Hepatocyte (in vitro differentiated cells): ENCODE data around the gene ZFP37.
"Not testable (repeated sequence)": the region's sequence is repeated elsewhere in the genome, so short reads cannot be mapped to it uniquely, and the experiment has no call there.

ENCODE experiments used
- EZH2 ChIP-seq: fragments of 200-600 bp; sonication (generic); IDR thresholded peaks from 2 replicates; pipeline ENCODE4 v1.6.1; 2016; ENCODE audit warnings: antibody characterized with exemption, mild to moderate bottlenecking, borderline replicate concordance
- TF ChIP-seq, protein P1 (sequence below): fragments of 200-600 bp; sonication (generic); IDR thresholded peaks from 2 replicates; pipeline ENCODE4 v1.5.1; 2016; ENCODE audit warnings: antibody characterized with exemption, mild to moderate bottlenecking; ENCODE audit not compliant: poor library complexity

GRCh38 chr9:113089924-113090323 lies 33.4 kb upstream of the ZFP37 start:
- not testable (repeated sequence) for TF ChIP-seq EZH2
- TF ChIP-seq, protein P1, sequence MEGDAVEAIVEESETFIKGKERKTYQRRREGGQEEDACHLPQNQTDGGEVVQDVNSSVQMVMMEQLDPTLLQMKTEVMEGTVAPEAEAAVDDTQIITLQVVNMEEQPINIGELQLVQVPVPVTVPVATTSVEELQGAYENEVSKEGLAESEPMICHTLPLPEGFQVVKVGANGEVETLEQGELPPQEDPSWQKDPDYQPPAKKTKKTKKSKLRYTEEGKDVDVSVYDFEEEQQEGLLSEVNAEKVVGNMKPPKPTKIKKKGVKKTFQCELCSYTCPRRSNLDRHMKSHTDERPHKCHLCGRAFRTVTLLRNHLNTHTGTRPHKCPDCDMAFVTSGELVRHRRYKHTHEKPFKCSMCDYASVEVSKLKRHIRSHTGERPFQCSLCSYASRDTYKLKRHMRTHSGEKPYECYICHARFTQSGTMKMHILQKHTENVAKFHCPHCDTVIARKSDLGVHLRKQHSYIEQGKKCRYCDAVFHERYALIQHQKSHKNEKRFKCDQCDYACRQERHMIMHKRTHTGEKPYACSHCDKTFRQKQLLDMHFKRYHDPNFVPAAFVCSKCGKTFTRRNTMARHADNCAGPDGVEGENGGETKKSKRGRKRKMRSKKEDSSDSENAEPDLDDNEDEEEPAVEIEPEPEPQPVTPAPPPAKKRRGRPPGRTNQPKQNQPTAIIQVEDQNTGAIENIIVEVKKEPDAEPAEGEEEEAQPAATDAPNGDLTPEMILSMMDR = not testable (repeated sequence)
